HG02970 (cell line): ENCODE results near the gene DNPH1.

Experiments used
- ATAC-seq: cut with Tn5 transposase; IDR thresholded peaks from one replicate; pipeline ENCODE4 v1.9.1; 2021; ENCODE audit warnings: mild to moderate bottlenecking, moderate library complexity, moderate number of reproducible peaks; ENCODE audit not compliant: unreplicated experiment, low FRiP score

DNPH1 gene

GRCh38 chr6:43219119-43219518, 10.2 kb downstream of the DNPH1 start:
- no peak for ATAC-seq

GRCh38 chr6:43217351-43217750, 11.9 kb downstream of the DNPH1 start:
- no peak for ATAC-seq

- ATAC-seq = no peak
Observed at GRCh38 chr6:43216200-43216599, 13.1 kb downstream of the DNPH1 start.

GRCh38 chr6:43215066-43215465, 14.2 kb downstream of the DNPH1 start:
- no peak for ATAC-seq

GRCh38 chr6:43213431-43213830, 15.8 kb downstream of the DNPH1 start:
- no peak for ATAC-seq

GRCh38 chr6:43211955-43212354, 17.3 kb downstream of the DNPH1 start:
- ATAC-seq = no peak

GRCh38 chr6:43207286-43207685, 22.0 kb downstream of the DNPH1 start:
- ATAC-seq = no peak

- ATAC-seq = no peak
Observed at GRCh38 chr6:43205849-43206248, 23.4 kb downstream of the DNPH1 start.

- ATAC-seq = no peak
Observed at GRCh38 chr6:43204271-43205105, 24.8 kb downstream of the DNPH1 start.

- no peak for ATAC-seq
Observed at GRCh38 chr6:43203718-43204095, 25.6 kb downstream of the DNPH1 start.

GRCh38 chr6:43203029-43203717, 26.1 kb downstream of the DNPH1 start:
- ATAC-seq = no peak

- no peak for ATAC-seq
Observed at GRCh38 chr6:43202451-43202850, 26.8 kb downstream of the DNPH1 start.

- ATAC-seq = no peak
Observed at GRCh38 chr6:43200541-43200940, 28.7 kb downstream of the DNPH1 start.

- ATAC-seq = no peak
Observed at GRCh38 chr6:43199912-43200311, 29.4 kb downstream of the DNPH1 start.

GRCh38 chr6:43196337-43196736, 32.9 kb downstream of the DNPH1 start:
- no peak for ATAC-seq

GRCh38 chr6:43193929-43194328, 35.4 kb downstream of the DNPH1 start:
- no peak for ATAC-seq

- ATAC-seq = no peak
Observed at GRCh38 chr6:43192911-43193310, 36.4 kb downstream of the DNPH1 start.

- no peak for ATAC-seq
Observed at GRCh38 chr6:43189776-43190304, 39.4 kb downstream of the DNPH1 start.

GRCh38 chr6:43188426-43188825, 40.9 kb downstream of the DNPH1 start:
- no peak for ATAC-seq

GRCh38 chr6:43187821-43188220, 41.5 kb downstream of the DNPH1 start:
- ATAC-seq = no peak

- ATAC-seq = no peak
Observed at GRCh38 chr6:43186706-43187105, 42.6 kb downstream of the DNPH1 start.

- ATAC-seq = no peak
Observed at GRCh38 chr6:43186019-43186418, 43.3 kb downstream of the DNPH1 start.
